NCI-H187 (cell line): ENCODE data around the gene OPRL1.

ENCODE experiments used
- DNase-seq, 2 experiments: peaks; one replicate each; lab custom pipeline; 2025; lab: John Stamatoyannopoulos, UW

The OPRL1 gene

DNA sequence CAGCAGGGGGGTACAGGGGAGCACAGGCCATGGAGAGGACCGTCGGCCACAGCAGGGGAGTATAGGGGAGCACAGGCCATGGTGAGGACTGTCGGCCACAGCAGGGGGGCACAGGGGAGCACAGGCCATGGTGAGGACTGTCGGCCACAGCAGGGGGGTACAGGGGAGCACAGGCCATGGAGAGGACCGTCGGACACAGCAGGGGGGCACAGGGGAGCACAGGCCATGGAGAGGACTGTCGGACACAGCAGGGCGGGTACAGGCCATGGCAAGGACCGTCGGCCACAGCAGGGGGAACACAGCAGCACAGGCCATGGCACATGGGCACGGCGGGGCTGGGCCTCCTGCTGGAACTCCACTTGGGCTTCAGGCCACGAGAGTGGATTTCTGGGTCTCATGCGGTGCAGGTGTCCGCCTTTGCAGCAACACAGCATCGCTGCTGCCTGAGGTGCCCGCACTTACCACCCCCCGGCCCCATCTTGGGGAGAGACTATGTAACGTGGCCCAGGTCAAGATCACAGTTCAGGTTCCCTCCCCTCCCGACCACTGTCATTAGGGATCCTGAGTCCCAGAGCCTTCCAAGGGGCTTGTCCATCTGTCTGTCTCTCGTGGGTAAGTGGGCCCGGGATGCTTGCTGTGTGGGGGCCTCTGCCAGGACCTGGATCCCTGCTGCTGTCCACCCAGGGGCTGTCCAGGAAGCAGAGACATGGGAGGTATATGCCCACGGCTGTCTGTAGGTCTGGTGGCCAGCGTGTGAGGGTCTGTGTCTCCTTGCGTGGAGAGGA, 25.0 kb downstream of the OPRL1 start:
- no peak for DNase-seq

- no peak for DNase-seq
These were observed 26.1 kb downstream of the OPRL1 start for GRCh38 chr20:64105846-64106434.

GRCh38 chr20:64106435-64106961, 26.6 kb downstream of the OPRL1 start:
- DNase-seq: no peak

- no peak for DNase-seq
These were observed 27.3 kb downstream of the OPRL1 start, which contains the start of gene NPBWR2 for GRCh38 chr20:64106981-64107735. Gene NPBWR2, minus strand, starts transcription at chr20:64107565. Its CDS starts 734 bp downstream, at chr20:64106831.

DNA sequence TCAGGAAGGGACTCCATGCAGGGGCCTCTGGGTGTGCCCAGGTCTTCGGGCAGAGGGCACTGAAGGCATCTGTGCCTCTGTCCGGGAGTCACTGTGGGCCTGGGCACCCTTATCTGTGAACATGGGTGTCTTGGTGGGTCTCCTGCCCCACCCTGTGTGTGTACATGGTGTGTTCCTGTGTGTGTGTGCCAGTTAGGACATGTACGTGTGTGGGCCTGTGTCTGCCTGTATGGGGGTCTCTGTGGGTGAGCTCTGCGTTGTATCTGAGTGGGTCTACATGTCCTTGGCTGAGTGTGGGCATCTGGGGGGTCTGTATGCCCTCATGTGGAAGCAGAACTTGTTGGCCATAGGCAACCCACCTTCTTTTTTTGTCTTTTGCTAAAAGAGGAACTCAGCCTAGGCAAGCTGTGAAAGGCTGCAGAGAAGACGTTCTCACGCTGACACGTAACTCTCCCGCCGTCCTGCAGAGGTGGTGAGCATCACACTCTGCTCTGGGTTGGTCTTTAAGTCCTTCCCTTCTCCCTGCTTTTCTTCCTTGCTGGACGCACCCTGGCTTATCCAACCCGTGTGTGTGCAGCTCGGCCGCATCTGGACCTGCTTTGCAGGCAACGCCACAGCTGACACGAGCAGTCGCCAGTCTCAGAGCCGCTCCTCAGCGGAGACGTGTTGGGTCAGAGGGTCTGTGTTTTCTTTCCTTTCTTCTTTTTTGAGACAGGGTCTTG, 28.0 kb downstream of the OPRL1 start:
- DNase-seq: no peak

DNA sequence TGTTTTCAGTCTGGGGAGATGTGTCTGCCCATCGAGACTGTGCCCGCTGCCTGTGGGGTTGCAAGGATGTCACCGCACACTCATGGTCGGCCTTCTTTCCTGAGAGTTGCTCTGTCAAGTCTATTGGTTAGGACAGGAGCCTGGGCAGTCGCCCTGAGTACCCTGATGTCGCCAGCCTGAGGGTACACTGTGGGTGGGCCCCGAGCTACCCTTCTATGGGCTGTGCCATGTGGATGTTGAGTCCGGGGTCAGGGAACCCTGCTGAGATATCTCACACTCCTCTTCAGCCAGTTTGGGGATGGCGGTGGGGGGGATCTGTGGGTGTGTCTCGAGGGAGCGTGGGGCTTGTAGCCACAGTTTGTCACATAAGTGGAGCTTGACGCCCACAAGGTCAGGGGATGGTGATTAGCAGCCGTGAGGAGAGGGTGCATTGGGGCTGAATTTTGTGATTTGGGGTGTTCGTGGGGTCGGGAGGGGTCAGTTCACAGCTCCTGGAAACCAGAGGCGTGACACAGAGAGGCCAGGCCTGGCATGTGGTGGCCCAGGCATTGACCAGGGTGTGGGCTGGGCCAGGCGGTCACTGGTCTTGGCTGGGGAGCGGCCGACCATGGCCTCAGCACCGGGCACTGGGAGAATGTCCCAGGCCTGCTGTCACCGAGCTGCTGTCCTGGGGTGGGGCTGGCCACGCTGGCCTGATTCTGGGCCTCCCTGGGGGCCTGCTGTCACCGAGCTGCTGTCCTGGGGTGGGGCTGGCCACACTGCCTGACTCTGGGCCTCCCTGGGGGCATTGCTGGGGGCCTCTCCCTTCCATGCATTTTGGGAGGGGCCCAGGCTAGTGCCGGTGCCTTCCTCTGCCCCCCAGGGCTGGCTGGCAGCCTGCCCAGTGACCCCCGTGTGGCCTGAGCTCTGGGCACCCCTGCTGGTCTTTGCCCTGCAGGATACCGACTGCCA, 29.1 kb downstream of the OPRL1 start:
- no peak for DNase-seq

GRCh38 chr20:64109831-64110391, 30.0 kb downstream of the OPRL1 start:
- no peak for DNase-seq

GRCh38 chr20:64110411-64111068, 30.7 kb downstream of the OPRL1 start:
- DNase-seq: no peak

DNA sequence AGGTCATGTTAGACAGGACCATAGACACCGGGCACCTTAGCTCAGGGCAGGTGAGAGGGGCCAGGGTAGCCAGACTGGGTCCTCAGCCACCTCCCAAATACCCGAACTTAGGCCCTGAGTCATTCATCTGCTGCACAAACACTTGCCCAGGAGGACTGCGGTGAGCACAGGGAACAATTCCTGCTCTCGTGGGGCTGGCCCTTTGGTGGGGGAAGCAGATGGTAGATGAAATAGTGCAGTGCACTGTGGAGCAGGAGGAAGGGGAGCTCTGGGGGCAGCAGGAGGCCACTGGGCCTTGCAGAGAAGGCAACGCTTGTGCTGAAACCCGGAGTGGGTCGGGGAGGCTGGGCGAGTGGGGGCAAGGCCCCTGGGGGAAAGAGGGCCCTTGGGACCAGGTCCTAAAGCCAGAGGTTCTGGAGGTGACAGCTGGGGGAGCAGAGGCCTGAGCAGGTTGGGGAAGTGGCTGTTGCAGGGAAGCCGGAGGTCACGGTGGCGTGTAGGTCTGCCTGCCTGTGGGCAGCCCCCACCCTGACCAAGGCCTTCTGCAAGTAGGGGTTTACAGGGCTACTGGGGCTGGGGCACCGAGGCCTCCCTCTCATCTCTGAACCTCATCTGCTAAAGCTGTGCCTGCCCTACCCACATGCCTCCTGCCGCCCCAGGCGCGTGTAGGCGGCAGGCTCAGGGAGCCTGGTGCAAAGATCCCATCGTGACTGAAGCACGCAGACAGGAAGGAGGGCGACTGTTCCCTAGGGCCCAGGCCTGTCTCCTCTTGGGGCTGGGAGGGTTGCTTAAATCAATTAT, 32.2 kb downstream of the OPRL1 start:
- DNase-seq: no peak

DNA sequence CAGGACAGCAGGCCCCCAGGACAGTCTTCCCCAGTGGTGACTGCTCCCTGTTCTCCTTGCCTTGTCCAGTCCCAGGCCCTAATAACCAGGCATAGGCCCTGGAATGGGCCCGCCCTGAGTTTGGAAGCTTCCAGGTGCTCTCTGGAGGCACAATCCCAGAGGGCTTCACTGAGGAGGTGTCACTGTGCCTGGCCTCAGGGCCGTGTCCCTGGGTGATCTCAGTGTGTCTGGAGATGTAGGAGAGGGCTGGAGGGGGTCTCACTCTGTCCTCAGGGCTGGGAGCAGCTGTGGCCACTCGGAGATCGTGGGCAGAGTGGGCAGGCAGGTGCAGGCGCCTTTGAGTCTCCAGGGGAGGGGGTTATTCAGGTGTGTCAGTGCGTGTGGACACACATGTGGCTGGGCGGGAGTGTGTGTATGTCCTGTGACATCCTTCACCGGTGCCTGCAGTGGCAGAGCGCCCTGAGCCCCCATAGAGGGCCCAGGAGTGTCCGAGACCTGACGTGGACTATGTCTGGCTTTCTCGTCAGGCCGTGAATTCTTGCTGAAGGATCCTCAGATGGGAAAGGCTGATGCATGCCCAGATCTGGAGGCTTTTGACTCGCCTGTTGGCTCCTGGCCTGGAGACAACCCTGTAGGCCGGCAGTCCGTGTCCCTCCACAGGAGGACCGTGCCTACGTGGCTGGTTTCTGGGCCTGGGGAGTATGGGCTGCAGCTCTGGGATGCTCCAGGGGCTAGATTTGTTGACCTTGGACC, 33.0 kb downstream of the OPRL1 start:
- no peak for DNase-seq

GRCh38 chr20:64113444-64113775, 33.5 kb downstream of the OPRL1 start:
- no peak for DNase-seq

GRCh38 chr20:64113796-64114355, 34.0 kb downstream of the OPRL1 start:
- DNase-seq: no peak

DNA sequence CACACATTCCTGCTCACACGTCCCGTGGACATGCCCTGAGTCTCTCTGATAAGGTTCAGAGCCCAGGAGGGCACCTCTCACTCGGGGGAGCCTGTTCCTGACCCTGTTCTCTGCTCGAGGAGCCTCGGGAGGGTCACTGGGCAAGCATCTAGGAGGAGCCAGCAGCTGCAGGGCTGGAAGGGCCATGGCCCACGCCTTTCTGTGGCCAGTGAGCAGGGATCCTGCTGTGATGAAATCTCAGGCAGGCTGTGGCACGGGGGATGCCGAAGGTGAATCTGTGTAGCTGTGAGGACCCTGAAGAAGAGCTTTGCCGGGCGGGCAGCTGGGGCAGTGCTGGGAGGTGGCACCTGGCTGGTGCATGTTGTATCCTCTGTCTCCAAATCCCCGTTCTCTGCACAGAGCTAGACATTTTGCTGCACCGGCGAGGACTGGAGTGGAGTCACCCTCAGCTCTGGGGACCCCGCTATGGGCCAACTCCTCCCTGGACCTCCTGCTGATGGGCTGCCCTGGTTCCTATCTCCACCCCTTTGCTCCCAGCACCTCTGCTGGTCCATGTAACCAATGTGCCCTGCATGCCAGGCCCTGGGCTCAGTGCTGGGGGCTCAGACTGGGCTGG, 34.6 kb downstream of the OPRL1 start:
- DNase-seq: no peak

GRCh38 chr20:64115171-64115911, 35.5 kb downstream of the OPRL1 start:
- DNase-seq: peak; percentile 20 to 45

DNA sequence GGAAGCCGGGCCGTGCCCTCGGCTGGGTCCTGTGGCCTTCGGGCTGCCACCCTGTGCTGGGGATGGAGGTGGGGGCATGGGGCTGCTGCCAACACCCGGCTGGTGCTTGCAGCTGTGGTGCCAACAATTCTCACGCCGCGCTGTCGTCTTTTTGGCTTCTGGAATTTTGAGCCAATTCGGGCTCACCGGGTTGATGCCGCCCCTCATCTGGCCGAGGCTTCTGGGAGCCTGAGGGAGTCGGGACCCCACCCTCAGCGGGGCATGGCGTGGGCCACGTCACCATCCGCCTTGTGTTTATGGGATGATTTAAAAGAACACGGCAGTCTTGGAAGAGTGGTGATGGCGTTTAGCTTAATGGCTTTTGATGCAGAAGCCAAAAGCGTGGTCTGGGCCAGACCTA, 36.1 kb downstream of the OPRL1 start:
- no peak for DNase-seq

DNA sequence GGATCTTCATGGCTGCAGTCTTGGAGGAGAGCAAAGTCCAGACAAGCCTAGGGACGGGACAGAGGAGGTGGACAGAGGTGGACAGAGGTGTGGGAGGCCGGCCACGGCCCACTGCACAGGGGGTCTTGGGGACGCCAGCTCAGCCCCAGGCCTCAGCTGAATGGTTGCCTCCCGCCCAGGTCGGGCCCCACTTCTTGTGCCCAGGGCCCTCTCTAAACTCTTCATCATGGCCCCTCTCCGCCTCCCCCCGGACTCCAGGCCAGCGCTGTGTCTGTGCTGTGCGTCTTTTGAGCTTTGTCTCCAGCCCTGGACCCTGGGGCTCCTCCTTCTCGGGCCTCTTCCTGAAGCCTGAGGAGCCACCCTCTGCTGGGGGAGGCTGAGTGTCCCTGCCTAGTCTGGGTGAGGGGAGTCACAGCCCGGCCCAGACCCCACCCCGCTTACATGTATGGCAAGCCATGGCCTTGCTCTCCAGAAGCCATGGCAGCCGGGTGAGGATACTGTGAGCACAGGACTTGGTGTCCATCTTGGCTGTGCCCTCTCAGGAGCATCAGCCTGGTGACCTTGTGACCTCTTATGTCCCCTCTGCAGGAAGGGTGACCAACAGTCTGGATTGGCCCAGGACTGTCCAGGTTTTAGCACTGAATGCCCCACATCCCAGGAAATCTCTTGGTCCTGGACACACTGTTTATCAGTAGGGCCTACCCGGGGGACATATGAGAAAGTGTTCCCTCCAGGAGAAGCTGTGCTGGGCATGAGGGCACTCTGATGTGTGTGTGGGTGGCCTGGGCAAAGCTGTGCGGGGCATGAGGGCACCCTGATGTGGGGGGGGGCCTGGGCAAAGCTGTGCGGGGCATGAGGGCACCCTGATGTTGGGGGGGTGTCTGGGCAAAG, 36.9 kb downstream of the OPRL1 start:
- DNase-seq: no peak
